PFSK-1 (cell line): ENCODE results near the gene STX10.

Source experiments
- FOXP2 ChIP-seq: optimal IDR thresholded peaks from 2 replicates; pipeline ENCODE3; 2011; ENCODE audit warnings: borderline replicate concordance, control low read depth, inconsistent platforms; ENCODE audit not compliant: insufficient read depth; ENCODE audit errors: extremely low read length, extremely low read depth
- POLR2AphosphoS5 ChIP-seq: IDR thresholded peaks from 2 replicates; pipeline ENCODE4 v1.6.1; 2012; ENCODE audit warnings: low read depth, mild to moderate bottlenecking, control low read depth, low read length, moderate library complexity
- REST ChIP-seq, 2 experiments: IDR thresholded peaks; 2 replicates each; pipeline versions ENCODE4 v1.6.1 to v1.8.0; 2011 to 2012; ENCODE audit warnings: low read depth in 2 of 2, low read length in 2 of 2, control low read depth in 1 of 2, inconsistent platforms in 1 of 2, mild to moderate bottlenecking in 1 of 2, moderate library complexity in 1 of 2; ENCODE audit not compliant: insufficient read depth in 1 of 2
- SIN3A ChIP-seq: IDR thresholded peaks from 2 replicates; pipeline ENCODE4 v1.6.1; 2012; ENCODE audit warnings: mild to moderate bottlenecking, low read length, moderate library complexity, borderline replicate concordance; ENCODE audit not compliant: insufficient read depth
- TAF1 ChIP-seq: IDR thresholded peaks from 2 replicates; pipeline ENCODE4 v1.6.1; 2012; ENCODE audit warnings: low read length, control low read depth, borderline replicate concordance; ENCODE audit not compliant: insufficient read depth

- TF ChIP-seq REST (IDR thresholded peaks at IDR 0.05; ENCODE audit: insufficient read depth in 1 of 2, low read depth in 2 of 2, low read length in 2 of 2): no peak
- no peak for TF ChIP-seq TAF1
- TF ChIP-seq POLR2AphosphoS5: no peak
- no peak for TF ChIP-seq FOXP2
- 0 out of 2 replicates have a peak, but pooled peaks have one; percentile 3 for TF ChIP-seq SIN3A
Observed at GRCh38 chr19:13149628-13150186, 468 bp downstream of the STX10 start.
